HFFc6 (cell line): ENCODE data around the gene TIMM44. TPM values are rescaled to one million over a fixed set of nuclear protein-coding genes. Genes with fewer than 3 reads are reported as not detected.
A peak's percentile ranks its signal among the peaks of the same experiment; 100 is the strongest.
"Not testable (repeated sequence)": the region's sequence is repeated elsewhere in the genome, so short reads cannot be mapped to it uniquely, and the experiment has no call there.

Experiments
- DNase-seq: peaks from one replicate; pipeline ENCODE4 v3.0.0-alpha.2; 2018
- H3K27ac Mint-ChIP-seq: 2 replicates; pipeline ENCODE4 v1.8.0; 2020; ENCODE audit warnings: mild to moderate bottlenecking, mixed read lengths
- H3K27me3 Mint-ChIP-seq: 2 replicates; pipeline ENCODE4 v1.8.0; 2021; ENCODE audit warnings: mild to moderate bottlenecking, moderate library complexity, mixed read lengths; ENCODE audit not compliant: insufficient read depth
- H3K36me3 Mint-ChIP-seq: 2 replicates; pipeline ENCODE4 v1.8.0; 2021; ENCODE audit warnings: low read depth, mixed read lengths
- H3K4me1 Mint-ChIP-seq: 2 replicates; pipeline ENCODE4 v1.8.0; 2020; ENCODE audit warnings: low read depth, mixed read lengths
- H3K4me3 Mint-ChIP-seq: 2 replicates; pipeline ENCODE4 v1.8.0; 2020; ENCODE audit warnings: mild to moderate bottlenecking, moderate library complexity, mixed read lengths
- H3K9me3 Mint-ChIP-seq: 2 replicates; pipeline ENCODE4 v1.8.0; 2020; ENCODE audit warnings: mild to moderate bottlenecking, mixed read lengths
- CTCF ChIP-seq: fragments of 200-600 bp; sonication (generic); IDR thresholded peaks from 2 replicates; pipeline ENCODE4 v1.5.0; 2021; ENCODE audit warnings: antibody characterized with exemption, mild to moderate bottlenecking
- total RNA-seq, 6 experiments: library from RNA; stranded (reverse); fragmentation: NEBNext Ultra II Directional; extraction: Animal tissue kit (Norgen Biotek cat#: 25700); gene quantifications; 2 replicates in 1 of 6; 3 replicates in 5 of 6; pipeline ENCODE4 v1.2.3, GENCODE V29; 2021

The TIMM44 gene
- total RNA-seq, 6 experiments from 2014 or later, result 42.9 to 53.5 (median 46.1) TPM

- Mint-ChIP-seq H3K4me3 (no peak overlapping the region), H3K27me3 (no peaks in the 10 kb centered on the region; the same call in 1 of the 2 replicates), H3K36me3 (peaks cover 4% of the 10 kb centered on the region), H3K9me3 (no peaks in the 10 kb centered on the region), H3K4me1 (peaks cover 19% of the 10 kb centered on the region), H3K27ac (no peak overlapping the region)
- TF ChIP-seq CTCF, result no peak
- DNase-seq, result no peak
Measured at GRCh38 chr19:7932276-7932929, 11.1 kb downstream of the TIMM44 start.

GRCh38 chr19:7931221-7932061 is 12.0 kb downstream of the TIMM44 start:
- Mint-ChIP-seq H3K9me3 (no peaks in the 10 kb centered on the region), H3K4me3 (no peak overlapping the region), H3K4me1 (peaks cover 21% of the 10 kb centered on the region), H3K27ac (no peak overlapping the region; the same call in 1 of the 2 replicates), H3K36me3 (peaks cover 4% of the 10 kb centered on the region), H3K27me3 (no peaks in the 10 kb centered on the region; the same call in 1 of the 2 replicates)
- no peak for TF ChIP-seq CTCF
- DNase-seq, result no peak

- Mint-ChIP-seq H3K9me3 (no peaks in the 10 kb centered on the region), H3K4me3 (no peak overlapping the region), H3K27me3 (no peaks in the 10 kb centered on the region; the same call in 1 of the 2 replicates), H3K36me3 (peaks cover 4% of the 10 kb centered on the region), H3K27ac (peak overlapping the region; percentile 98), H3K4me1 (peaks cover 23% of the 10 kb centered on the region)
- DNase-seq, result no peak
- no peak for TF ChIP-seq CTCF
Measured at GRCh38 chr19:7930765-7931164, 12.7 kb downstream of the TIMM44 start.

GRCh38 chr19:7930030-7930429 is 13.4 kb downstream of the TIMM44 start:
- not testable (repeated sequence) for H3K9me3 Mint-ChIP-seq, H3K36me3 Mint-ChIP-seq, H3K27me3 Mint-ChIP-seq, DNase-seq
- peak overlapping the region; percentile 75; the same call in 1 of the 2 replicates for H3K4me3 Mint-ChIP-seq
- peaks cover 23% of the 10 kb centered on the region for H3K4me1 Mint-ChIP-seq
- peak overlapping the region; percentile 98 for H3K27ac Mint-ChIP-seq

GRCh38 chr19:7928741-7929701 is 14.4 kb downstream of the TIMM44 start:
- peaks cover 23% of the 10 kb centered on the region for H3K4me1 Mint-ChIP-seq
- TF ChIP-seq CTCF, result peak; percentile 80
- peak overlapping the region; percentile 98 for H3K27ac Mint-ChIP-seq
- peak overlapping the region; percentile 75 for H3K4me3 Mint-ChIP-seq
- peaks cover 2% of the 10 kb centered on the region for H3K27me3 Mint-ChIP-seq
- H3K9me3 Mint-ChIP-seq, result no peaks in the 10 kb centered on the region
- DNase-seq, result peak; percentile 89
- H3K36me3 Mint-ChIP-seq, result peaks cover 4% of the 10 kb centered on the region
